OCI-LY1 (cell line): ENCODE measurements around the gene NOD1.

Experiments used
- H2AFZ ChIP-seq: fragments of 200-600 bp; sonication (generic), shearing (Covaris generic); 2 replicates; pipeline ENCODE4 v1.6.0; 2014; ENCODE audit warnings: antibody characterized with exemption, mild to moderate bottlenecking, low read length
- H3F3A ChIP-seq: fragments of 200-600 bp; sonication (generic), shearing (Covaris generic); 2 replicates; pipeline ENCODE4 v1.6.0; 2014; ENCODE audit warnings: mild to moderate bottlenecking, antibody characterized with exemption, low read length, moderate library complexity; ENCODE audit not compliant: insufficient read depth
- H3K27ac ChIP-seq: fragments of 200-600 bp; sonication (generic); 2 replicates; pipeline ENCODE4 v1.5.1; 2014; ENCODE audit warnings: low read length, mixed run types, mild to moderate bottlenecking, low read depth; ENCODE audit not compliant: poor library complexity, severe bottlenecking
- H3K27me3 ChIP-seq: fragments of 200-600 bp; sonication (generic); 2 replicates; pipeline ENCODE4 v1.6.0; 2014; ENCODE audit warnings: antibody characterized with exemption, mild to moderate bottlenecking, low read length, moderate library complexity; ENCODE audit not compliant: insufficient read depth
- H3K36me3 ChIP-seq: fragments of 200-600 bp; sonication (generic); 2 replicates; pipeline ENCODE4 v1.6.1; 2014; ENCODE audit warnings: mild to moderate bottlenecking, antibody characterized with exemption, low read length, moderate library complexity, mixed read lengths; ENCODE audit not compliant: insufficient read depth
- H3K4me1 ChIP-seq: fragments of 200-600 bp; sonication (generic); 2 replicates; pipeline ENCODE4 v1.5.1; 2014; ENCODE audit warnings: mild to moderate bottlenecking, low read length, moderate library complexity; ENCODE audit not compliant: insufficient read depth, severe bottlenecking
- H3K4me2 ChIP-seq: fragments of 200-600 bp; sonication (generic), shearing (Covaris generic); 2 replicates; pipeline ENCODE4 v1.6.1; 2014; ENCODE audit warnings: low read length
- H3K4me3 ChIP-seq: fragments of 200-600 bp; sonication (generic); 2 replicates; pipeline ENCODE4 v1.5.1; 2014; ENCODE audit warnings: low read length, low read depth, mild to moderate bottlenecking, mixed read lengths; ENCODE audit not compliant: poor library complexity, severe bottlenecking
- H3K79me2 ChIP-seq: fragments of 200-600 bp; shearing (Covaris generic); 2 replicates; pipeline ENCODE4 v1.6.1; 2016; ENCODE audit warnings: mixed run types, low read length, mixed read lengths; ENCODE audit not compliant: insufficient read depth
- H3K9ac ChIP-seq: fragments of 200-600 bp; sonication (generic), shearing (Covaris generic); 2 replicates; pipeline ENCODE4 v1.6.1; 2014; ENCODE audit warnings: mild to moderate bottlenecking, low read length, mixed read lengths
- H3K9me2 ChIP-seq: fragments of 200-600 bp; sonication (generic), shearing (Covaris generic); 2 replicates; pipeline ENCODE4 v1.6.1; 2014; ENCODE audit warnings: low read depth, mild to moderate bottlenecking, low read length, mixed read lengths
- H3K9me3 ChIP-seq: fragments of 200-600 bp; shearing (Covaris generic); 2 replicates; pipeline ENCODE4 v1.6.1; 2014; ENCODE audit warnings: low read length, mixed read lengths
- H4K20me1 ChIP-seq: fragments of 200-600 bp; sonication (generic), shearing (Covaris generic); 2 replicates; pipeline ENCODE4 v1.6.0; 2016; ENCODE audit warnings: mild to moderate bottlenecking, low read length; ENCODE audit not compliant: insufficient read depth
- CTCF ChIP-seq: fragments of 200-600 bp; sonication (generic), shearing (Covaris generic); IDR thresholded peaks from 2 replicates; pipeline ENCODE4 v1.5.1; 2017; ENCODE audit warnings: mild to moderate bottlenecking, antibody characterized with exemption, low read length, moderate library complexity, mixed read lengths
- EZH2 ChIP-seq: fragments of 200-600 bp; sonication (generic), shearing (Covaris generic); IDR thresholded peaks from 2 replicates; pipeline ENCODE4 v1.8.0; 2017; ENCODE audit warnings: borderline replicate concordance, mixed run types, mild to moderate bottlenecking, antibody characterized with exemption, low read length, moderate library complexity, mixed read lengths

The NOD1 gene

GRCh38 chr7:30429156-30429530 is 49.4 kb downstream of the NOD1 start:
- H3K4me3 ChIP-seq = no peak overlapping the region
- H3K9ac ChIP-seq = no peak overlapping the region
- H3K36me3 ChIP-seq = no peaks in the 10 kb centered on the region
- H3K27ac ChIP-seq = no peak overlapping the region
- H3F3A ChIP-seq = no peaks in the 10 kb centered on the region
- H3K9me2 ChIP-seq = no peaks in the 10 kb centered on the region
- H3K9me3 ChIP-seq = no peaks in the 10 kb centered on the region
- H3K4me2 ChIP-seq = no peak overlapping the region
- H3K4me1 ChIP-seq = peaks cover 44% of the 10 kb centered on the region
- H4K20me1 ChIP-seq = no peaks in the 10 kb centered on the region
- H2AFZ ChIP-seq = no peak overlapping the region
- no peaks in the 10 kb centered on the region for H3K79me2 ChIP-seq
- H3K27me3 ChIP-seq = no peaks in the 10 kb centered on the region
- TF ChIP-seq CTCF = no peak
- no peak for TF ChIP-seq EZH2

DNA sequence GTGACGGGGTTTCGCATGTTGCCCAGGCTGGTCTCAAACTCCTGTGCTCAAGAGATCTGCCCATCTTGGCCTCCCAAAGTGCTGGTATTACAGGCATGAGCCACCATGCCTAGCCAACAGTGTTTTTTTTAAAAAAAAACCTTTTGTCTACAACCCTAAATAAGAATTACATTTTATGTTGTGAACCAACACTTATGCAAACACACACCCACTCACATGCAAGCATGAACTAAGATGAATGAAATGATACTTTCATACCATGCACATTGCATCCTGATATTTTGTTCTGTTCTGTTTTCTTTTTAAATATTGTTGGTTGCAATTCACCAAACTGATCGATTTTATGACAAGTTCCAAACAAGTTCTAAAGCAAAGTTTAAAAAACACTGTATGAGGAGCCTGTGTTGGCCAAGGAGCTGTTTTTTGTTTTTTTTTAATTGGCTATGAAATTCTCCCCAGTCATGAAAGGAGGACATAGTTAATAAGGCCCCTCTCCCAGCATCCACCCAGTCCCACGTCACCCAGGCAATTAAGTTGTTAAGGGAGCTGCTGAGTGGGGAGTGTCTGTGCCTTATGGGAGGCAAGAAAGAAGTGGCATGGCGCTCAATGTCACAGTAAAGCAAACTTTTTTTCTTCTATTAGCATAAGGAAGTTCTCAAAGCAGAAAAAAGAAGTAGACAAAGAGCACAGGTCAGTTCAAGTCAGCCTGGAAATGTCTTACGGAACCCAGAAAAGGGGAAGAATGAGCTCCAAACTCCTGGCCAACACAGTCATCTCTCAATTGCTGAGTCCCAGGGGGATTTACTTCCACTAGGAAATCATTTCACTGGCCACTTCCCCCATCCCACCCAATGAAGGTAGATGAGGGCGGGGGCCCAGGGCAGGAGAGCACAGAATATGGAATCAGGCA is 50.1 kb downstream of the NOD1 start:
- Histone ChIP-seq H3K4me3 (no peak overlapping the region), H3K4me2 (no peak overlapping the region)
- TF ChIP-seq EZH2 (no peak), CTCF (no peak)

DNA sequence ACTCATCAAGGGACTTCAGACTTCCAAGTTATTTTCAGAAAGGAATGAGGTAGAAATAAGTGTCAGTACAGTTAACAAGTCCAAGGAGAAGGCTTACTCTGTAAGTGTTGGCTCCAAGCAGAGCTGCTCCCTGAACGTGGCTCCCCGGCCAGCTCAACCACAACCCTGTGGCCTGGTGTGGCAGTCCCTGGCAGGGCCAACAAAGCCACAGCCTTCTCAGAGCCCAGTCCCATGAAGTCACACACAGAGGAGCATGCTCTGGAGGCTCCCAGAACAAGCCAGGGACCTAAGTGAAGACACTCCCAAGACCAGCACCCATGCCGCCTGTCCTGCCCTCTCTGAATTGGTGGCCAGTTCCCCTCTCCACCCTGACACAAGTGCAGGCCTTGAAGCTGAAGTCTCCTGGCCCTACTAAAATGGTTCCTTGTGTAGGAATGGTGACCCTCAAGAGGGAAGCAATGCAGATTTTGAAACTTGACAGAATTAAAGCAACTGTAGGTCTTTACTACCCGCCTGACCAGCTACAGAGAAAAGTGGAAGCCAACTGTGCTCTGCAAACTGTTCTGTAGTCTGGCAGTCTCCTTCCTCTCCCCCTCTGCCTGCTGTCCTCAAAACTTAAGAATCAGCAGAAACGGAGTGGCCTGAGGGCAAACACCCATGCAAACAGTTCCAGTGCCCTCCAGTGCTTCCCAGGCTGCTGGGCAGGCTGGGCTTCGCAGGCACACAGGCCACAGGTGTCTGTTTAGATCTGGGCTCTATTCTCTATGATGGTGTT is 51.1 kb downstream of the NOD1 start:
- no peak overlapping the region for H3K9ac ChIP-seq
- no peaks in the 10 kb centered on the region for H4K20me1 ChIP-seq
- peaks cover 28% of the 10 kb centered on the region for H3K4me1 ChIP-seq
- no peak overlapping the region for H3K4me2 ChIP-seq
- no peaks in the 10 kb centered on the region for H3K79me2 ChIP-seq
- no peaks in the 10 kb centered on the region for H3K9me2 ChIP-seq
- no peaks in the 10 kb centered on the region for H3F3A ChIP-seq
- TF ChIP-seq CTCF (no peak), EZH2 (no peak)
- no peak overlapping the region for H2AFZ ChIP-seq
- no peaks in the 10 kb centered on the region for H3K27me3 ChIP-seq
- H3K4me3 ChIP-seq = no peak overlapping the region
- H3K27ac ChIP-seq = no peak overlapping the region
- no peaks in the 10 kb centered on the region for H3K36me3 ChIP-seq
- no peaks in the 10 kb centered on the region for H3K9me3 ChIP-seq

More for the DNA sequence above, 50.1 kb downstream of the NOD1 start:
- Histone ChIP-seq H3K9me3 (no peaks in the 10 kb centered on the region), H3K9me2 (no peaks in the 10 kb centered on the region), H4K20me1 (no peaks in the 10 kb centered on the region), H3K36me3 (no peaks in the 10 kb centered on the region), H3F3A (no peaks in the 10 kb centered on the region), H3K27ac (no peak overlapping the region), H3K9ac (no peak overlapping the region), H3K27me3 (no peaks in the 10 kb centered on the region), H3K4me1 (peaks cover 38% of the 10 kb centered on the region), H3K79me2 (no peaks in the 10 kb centered on the region), H2AFZ (no peak overlapping the region)
